ENCODE measurements around the gene KLHL33.
"Not testable (repeated sequence)": the region's sequence is repeated elsewhere in the genome, so short reads cannot be mapped to it uniquely, and the experiment has no call there.

Gene KLHL33
- 0.31 to 1.2 reads per million in 2 donors for total RNA-seq

- DNase-seq = no peak
Observed at GRCh38 chr14:20435582-20436362, at the start of gene KLHL33. TSS of gene KLHL33 (minus strand) at chr14:20436166. CDS start at chr14:20435811, 355 bp downstream.

GRCh38 chr14:20482382-20482781 is 46.4 kb upstream of the KLHL33 start:
- DNase-seq = no peak

GRCh38 chr14:20478894-20479293 is 42.9 kb upstream of the KLHL33 start:
- no peak for DNase-seq

GRCh38 chr14:20477211-20477876 is 41.4 kb upstream of the KLHL33 start:
- DNase-seq = no peak

- no peak for DNase-seq
Observed at GRCh38 chr14:20476776-20477175, 40.8 kb upstream of the KLHL33 start.

GRCh38 chr14:20472536-20473169 is 36.7 kb upstream of the KLHL33 start:
- DNase-seq = no peak

GRCh38 chr14:20470603-20470901 is 34.6 kb upstream of the KLHL33 start:
- no peak for DNase-seq

- no peak for DNase-seq
Observed at GRCh38 chr14:20469890-20470602, 34.1 kb upstream of the KLHL33 start.

GRCh38 chr14:20469242-20469889 is 33.4 kb upstream of the KLHL33 start, which contains the start of gene PNP:
TSS of gene PNP (plus strand) at chr14:20469406. CDS start at chr14:20469525, 119 bp downstream.
- peak; percentile 64 for DNase-seq

GRCh38 chr14:20468764-20469241 is 32.8 kb upstream of the KLHL33 start:
- DNase-seq = no peak

- DNase-seq = peak; percentile 93
Observed at GRCh38 chr14:20461225-20462141, 25.5 kb upstream of the KLHL33 start, which contains the start of gene PIP4P1. TSS of gene PIP4P1 (minus strand) at chr14:20461434. CDS start at chr14:20461325, 109 bp downstream.

- peak; percentile 58 for DNase-seq
Observed at GRCh38 chr14:20460458-20461224, 24.7 kb upstream of the KLHL33 start.

GRCh38 chr14:20458031-20458789 is 22.2 kb upstream of the KLHL33 start:
- DNase-seq = no peak

- no peak for DNase-seq
Observed at GRCh38 chr14:20456971-20457370, 21.0 kb upstream of the KLHL33 start.

GRCh38 chr14:20455355-20456300 is 19.7 kb upstream of the KLHL33 start:
- no peak for DNase-seq

GRCh38 chr14:20454516-20455354 is 18.8 kb upstream of the KLHL33 start, which contains the start of the genes APEX1 and OSGEP:
TSS of gene APEX1 (plus strand) at chr14:20455226. CDS start at chr14:20455646, 420 bp downstream.
TSS of gene OSGEP (minus strand) at chr14:20454812. CDS start at chr14:20454683, 129 bp downstream.
- DNase-seq = peak; percentile 83

- DNase-seq = not testable (repeated sequence)
Observed at GRCh38 chr14:20452831-20453230, 16.9 kb upstream of the KLHL33 start.
